HG02840 (cell line): ENCODE data around the gene RSPO4.
"Not testable (repeated sequence)": the region's sequence is repeated elsewhere in the genome, so short reads cannot be mapped to it uniquely, and the experiment has no call there.

Experiments used
- ATAC-seq: cut with Tn5 transposase; IDR thresholded peaks from one replicate; pipeline ENCODE4 v1.9.1; 2021; ENCODE audit warnings: mild to moderate bottlenecking, moderate library complexity, moderate number of reproducible peaks; ENCODE audit not compliant: unreplicated experiment, low FRiP score

Gene RSPO4

DNA sequence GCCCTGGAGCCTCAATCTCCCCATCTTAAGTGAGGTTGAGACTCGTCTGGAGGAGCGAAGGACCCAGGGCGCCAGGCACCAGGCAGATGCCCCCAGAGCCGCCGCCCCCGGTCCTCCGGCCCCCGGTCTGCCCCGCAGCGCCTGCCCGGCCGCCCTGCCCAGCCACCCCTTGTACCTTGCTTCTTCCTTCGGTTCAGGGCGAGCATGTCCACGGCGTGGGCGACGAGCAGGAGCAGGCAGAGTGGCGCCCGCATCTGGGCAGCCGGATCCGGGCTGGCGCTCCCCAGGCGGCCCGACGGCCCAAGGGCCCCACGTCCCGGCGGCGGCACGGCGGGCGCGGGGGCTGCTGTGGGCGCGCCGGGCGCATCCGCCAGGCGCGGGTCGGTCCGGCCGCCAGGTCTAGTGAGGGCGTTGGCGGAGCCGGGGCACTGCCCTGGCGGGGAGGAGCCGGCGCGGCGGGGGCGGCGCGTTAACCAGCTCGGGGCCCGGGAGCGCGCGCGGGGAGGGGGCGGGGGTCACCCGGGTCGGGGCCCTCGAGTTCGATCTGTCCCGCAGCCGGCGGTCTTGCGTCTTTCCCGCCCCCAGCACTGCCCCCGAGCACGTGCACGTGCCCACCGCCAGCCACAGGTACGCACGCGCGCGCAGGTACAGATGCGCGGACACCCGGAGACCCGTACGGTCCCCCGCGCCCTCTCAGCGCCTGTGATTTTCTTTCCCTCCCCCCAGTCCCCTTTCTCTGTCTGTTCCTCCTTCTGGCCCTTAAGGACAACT, at the start of gene RSPO4:
Gene RSPO4 (minus strand): TSS at position 401 of the 771 bp plus-strand sequence. CDS start 147 bp downstream, at position 254.
- ATAC-seq = no peak

DNA sequence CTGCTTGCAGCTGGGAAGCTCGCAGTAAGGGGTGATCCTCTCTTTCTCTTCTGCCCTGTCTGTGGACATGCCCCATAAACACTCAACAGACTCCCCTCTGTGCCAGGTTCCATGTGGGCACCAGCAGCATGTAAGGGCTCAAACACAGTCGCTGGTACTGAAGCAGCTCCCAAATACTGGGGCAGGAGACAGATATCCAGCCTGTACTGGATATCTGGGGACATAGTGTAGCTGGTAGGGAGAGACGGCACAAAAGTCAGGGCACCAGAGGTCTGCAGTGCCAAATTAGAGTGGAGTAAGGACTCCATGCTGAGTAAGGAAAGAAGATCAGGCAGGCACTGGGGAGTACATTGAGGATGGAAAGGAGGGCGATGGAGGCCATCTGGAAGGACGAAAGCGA, 48.3 kb upstream of the RSPO4 start:
- no peak for ATAC-seq

DNA sequence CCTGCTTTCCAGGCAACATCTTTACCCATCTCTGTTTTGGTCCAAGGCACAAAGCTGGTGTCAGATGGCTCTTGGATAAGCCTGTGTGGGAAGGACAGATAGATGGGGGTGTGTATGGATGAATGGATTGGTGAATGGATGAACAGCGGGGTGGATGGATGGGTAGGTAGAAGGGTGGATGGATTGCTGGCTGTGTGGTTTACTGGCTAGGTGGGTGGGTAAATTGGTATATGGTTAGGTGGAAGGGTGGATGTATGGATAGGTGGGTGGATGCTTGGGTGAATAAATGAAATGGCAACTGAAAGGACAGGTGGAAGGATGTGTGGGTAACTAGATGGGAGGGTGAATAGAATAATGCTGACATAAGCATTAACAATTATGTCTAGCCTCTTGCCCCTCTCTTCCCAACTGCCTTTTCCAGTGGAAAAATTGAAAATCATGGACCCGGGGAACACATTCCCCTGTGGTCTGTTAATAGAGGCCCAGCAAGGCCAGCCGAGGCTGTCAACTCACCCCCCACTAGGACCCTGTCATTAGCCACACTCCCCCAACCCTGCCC, 43.8 kb upstream of the RSPO4 start:
- no peak for ATAC-seq

DNA sequence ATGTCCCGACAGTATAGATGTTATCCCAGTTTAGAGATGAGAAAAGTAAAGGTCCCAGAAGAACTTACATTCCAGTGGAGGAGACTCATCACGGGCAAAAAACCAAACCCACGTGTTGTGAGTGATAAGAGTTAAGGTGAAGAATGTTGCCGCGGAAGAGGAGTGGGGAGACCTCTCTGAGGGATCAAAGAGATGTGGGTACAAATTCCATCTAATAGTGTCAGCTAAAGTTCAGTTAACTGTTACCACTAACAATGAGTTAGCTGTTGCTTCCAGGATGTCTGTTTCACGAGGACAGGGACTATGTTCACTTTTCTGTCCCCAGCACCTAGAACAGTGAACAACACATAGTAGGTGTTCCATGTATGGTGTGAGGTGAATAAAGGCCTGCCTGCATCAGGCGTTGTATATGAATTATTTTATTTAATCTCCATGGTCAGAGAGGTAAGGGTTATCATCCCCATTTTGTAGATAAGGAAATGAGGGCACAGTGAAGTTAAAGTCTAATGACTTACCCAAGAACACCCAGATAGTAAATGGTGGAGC, 39.8 kb upstream of the RSPO4 start:
- ATAC-seq = no peak

DNA sequence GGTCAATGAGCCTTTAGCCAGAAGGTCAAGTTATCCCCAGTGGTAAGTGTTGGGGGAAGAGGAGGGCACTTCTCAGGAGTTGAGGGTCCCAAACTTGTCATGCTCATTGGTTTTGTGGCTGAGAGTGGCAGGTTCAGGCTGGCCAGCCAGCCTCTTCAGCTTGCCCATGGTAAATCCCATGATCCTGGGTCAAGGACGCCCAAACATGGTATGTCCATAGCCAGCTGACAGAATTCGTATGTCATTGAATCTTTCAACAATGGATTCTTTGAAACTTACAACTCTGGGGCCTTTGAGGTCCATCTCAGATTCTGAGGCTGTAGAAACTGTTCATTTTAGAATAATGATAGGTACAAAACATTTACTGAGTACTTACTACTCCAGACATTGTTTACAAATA, 36.1 kb upstream of the RSPO4 start:
- ATAC-seq = no peak

DNA sequence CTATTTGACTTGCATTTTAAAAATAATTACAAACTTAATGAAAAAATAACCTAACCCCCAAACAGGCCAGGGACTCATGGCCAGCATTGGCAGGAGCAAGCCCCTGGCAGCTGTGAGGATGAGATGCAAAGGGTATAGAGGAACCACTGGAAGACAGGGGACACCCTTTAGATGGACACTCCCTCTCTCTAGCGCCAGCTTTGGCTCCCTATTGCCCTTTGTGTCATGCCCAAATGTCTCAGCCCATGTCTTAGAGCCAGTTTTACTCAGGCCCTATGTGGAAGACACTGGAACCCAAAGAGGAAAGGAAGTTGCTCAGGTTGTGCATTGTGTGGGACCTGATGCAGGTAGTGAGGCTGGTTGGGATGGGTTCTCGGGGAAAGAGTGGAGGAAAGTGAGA, 34.9 kb upstream of the RSPO4 start:
- no peak for ATAC-seq

DNA sequence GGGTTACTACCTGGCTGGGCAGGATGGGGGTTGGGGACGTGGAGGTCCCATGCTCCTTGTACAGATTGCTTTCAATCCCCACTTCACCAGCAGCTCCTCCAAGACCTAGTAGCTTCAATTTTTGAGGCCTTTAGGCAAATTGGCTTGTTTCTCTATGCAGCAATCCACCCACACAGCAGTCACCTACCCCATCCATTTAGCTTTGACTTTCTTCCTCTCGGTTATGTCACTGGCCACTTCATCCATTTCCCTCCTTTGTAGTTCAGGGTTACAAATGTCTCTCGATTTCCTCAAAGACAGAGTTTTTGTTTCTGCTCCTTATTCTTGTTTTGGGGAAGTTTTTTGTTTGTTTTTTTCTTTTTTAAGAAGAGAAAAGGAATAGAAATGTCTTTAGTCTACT, 33.4 kb upstream of the RSPO4 start:
- no peak for ATAC-seq

DNA sequence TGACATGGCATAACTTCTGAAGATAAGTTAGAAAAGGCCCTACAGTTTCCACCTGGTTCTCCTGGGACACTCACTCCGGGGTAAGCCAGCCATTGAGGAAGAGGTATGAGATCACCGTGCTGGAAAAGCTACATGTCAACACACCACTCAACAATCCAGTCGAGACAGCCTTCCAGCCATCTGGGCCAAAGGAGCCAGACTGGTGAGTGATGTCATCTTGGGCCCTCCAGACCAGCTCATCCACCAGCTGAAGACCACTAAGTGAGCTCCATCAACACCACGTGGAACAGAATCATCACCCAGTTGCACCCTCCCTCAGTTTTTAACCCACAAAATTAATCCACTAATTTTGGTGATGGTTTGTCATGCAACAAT, 32.3 kb upstream of the RSPO4 start:
- ATAC-seq = no peak

DNA sequence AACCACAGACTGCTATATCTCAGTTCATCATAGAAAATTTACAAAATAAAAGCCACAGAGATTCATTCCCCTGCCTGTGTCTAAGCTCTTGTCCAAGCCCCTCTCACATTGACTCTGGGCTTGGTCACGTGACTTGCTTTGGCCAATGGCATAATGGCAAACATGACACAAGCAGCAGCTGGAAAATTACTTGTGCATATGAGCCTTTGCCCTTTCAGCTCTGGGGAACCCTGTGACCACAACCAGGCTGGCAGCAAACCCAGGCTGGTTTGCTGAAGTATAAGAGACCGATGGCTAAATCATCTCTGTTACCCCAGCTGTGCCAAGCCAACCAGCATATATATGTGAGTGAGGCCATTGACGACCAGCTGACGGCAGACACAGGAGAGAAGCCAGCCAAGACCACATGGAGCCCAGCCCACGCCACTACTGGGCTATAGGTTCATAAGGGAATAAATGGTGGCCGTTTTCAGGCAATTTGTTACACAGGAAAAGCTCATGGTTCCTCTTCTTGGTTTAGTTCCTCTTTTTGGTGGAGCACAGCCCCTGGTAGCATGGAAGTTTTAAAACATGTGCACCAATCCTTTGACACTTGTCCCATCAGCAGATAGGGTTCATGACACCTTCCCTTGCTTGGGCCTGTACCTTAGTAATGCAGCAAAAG, 31.8 kb upstream of the RSPO4 start:
- ATAC-seq = no peak

DNA sequence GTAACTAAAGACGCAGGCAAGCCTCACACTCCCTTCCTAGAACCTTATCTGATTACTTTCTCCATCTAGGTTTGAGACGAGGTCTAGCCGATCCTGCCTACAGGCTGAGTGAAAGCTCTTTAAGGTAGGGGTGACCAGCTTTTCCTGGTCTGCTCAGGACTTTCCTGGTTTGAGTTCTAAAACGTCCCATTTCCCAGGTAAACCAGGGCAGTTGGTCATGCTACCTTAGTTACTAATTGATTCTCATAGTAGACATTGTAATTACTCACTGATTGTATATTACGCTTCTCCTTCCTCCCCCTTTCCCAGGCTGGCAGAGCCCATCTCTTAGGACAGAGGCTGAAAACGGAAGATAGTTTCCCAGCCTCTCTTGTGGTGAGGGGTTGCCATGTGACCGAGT, 27.9 kb upstream of the RSPO4 start:
- ATAC-seq = no peak

DNA sequence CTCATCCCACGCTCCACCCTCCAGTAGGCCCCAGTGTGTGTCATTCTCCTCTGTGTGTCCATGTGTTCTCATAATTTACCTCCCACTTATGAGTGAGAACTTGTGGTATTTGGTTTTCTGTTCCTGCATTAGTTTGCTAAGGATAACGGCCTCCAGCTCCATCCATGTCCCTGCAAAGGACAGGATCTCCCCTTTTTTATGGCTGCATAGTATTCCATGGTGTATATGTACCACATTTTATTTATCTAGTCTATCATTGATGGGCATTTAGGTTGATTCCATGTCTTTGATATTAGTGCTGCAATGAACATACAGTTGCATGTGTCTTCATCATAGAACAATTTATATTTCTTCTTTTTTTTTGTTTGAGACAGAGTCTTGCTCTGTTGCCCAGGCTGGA, 24.1 kb upstream of the RSPO4 start:
- ATAC-seq = not testable (repeated sequence)

DNA sequence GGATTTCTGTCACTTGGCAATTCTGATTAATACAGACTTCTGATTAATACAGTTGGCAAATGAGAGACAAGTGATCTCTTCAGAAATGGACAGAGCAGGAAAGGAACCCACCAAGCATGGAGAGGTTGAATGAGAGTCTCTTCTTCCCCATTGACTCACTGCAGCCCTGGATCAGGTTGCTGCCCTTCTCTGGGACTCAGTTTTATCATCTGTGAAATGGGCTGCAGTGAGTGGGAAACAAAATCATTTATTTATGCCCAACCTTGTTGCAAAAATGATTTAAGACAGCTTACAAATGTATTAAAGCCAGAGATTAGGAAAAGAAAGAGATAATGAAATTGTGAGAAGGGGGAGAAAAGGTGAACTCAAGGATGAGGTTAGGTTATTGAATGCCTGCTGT, 20.8 kb upstream of the RSPO4 start:
- no peak for ATAC-seq

DNA sequence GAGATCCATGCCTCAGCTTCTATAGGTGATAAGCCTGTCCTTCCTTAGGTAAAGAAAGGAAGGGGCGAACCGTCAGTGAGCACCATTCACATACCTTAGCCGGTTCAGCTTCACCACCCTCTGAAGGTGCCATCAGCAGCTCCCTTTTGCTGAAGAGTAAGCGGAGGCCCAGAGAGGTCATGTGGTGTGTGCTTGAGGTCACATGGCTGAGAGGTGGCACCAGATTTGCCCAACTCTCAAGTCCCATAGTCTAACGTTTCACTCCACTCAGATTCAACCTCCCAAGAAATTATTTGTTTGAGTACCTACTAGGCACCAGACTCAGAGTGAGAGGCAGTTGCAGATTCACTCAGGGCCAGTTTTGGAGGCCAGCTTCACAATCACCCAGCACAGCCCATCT, 18.5 kb upstream of the RSPO4 start:
- no peak for ATAC-seq

DNA sequence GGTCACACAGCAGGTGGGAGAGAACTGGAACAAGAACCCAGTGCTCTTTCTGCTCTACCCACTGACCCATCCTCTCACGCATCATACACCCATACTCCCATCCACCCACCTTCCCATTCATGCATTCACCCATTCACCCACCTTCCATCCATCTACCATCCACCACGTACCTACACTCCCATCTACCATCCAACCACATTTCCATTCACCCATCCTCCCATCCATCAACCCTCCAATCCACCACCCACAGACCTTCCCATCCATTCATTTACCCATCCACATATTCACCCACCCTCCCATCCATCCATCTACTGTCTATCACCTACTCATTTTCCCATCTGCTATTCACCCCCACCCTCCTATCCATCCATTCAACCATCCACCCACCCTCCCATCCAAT, 17.2 kb upstream of the RSPO4 start:
- ATAC-seq = no peak

DNA sequence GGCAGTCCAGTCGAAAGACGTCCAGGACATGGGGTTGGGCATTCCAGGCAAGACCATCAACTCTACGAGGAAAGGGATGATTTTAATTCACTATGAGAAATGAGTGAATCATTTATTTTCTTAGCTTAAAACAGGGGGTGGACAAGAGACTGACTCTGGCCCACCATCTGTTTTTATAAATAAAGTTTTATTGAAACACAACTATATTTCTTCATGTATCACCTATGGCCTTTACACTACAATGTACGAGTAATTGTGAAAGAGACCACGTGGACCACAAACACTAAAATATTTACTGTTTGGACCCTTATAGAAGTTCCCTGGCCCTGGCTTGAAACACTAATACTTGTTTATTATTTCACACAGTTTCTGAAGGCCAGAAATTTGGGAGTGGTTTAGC, 15.6 kb upstream of the RSPO4 start:
- no peak for ATAC-seq

DNA sequence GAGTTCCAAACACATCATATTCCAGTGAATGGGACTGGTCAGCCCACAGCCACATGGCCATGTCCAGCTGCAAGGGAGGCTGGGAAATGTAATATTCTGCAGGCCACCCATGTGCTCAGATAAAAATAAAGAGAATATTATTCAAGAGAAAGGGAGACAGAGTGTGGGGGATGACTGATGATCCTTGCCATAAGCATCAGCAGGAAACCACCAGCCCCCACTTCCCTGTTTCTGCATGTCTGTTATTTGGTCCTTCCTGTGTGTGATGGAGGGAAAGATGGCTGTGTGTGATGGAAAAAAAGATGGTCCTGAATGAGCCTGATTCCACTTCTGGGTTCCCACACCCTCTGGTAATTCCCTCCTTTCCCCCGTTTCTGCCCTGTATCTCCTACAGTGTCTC, 13.1 kb upstream of the RSPO4 start:
- ATAC-seq = no peak

DNA sequence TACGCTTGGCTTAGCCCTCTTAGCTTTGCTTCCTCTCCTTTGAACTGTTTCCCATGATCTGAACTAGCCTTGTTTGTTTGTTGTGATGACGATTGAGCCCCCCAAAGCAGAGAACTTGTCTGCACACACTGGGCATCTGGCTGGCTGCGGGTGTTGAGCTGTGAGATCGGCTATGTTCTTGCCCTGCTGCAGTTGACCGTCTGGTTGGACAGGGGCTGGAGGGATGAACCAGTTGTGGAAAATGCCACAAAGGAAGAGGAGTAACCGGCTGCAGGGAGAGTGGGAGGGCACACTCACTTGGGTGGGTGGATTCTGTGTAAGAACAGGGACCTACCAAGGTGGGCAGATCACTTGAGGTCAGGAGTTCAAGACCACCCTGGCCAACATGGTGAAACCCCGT, 12.4 kb upstream of the RSPO4 start:
- no peak for ATAC-seq

DNA sequence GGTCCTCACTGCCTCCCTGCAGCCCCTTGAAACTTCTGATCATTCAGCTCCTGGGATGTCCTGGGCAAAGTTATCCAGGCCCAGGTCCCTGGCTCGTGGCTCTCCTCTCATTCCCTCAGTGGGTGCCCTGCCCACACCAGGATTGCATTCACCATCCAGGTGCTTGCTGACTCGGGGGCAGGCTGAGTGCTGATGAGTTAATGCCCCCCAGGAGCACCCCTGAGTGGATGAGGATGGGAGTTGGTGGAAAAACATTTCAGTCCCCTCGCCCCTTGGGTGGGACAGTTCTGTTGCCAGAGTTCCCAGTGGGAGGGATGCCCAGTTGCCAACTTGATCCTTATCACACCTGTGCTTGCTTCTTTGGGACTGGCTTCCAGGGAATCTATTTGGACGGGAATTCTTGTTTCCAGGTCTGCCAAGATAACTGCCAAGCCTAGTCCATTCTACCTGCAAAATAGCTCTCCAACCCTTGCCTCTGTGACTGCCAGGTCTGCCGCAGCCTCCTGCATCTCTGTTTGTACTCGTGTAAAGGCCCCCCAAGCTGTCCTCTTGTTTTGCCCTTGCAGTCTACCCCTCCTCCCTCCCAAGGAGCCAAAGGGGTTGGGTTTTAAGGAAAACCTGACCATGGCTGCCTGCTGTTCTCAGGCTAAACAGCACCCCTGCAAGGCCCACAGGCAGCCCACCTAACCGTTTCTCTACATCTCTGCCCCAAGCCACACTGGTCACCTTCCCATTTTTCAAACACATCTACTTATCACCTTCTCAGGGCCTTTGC, 11.6 kb upstream of the RSPO4 start:
- no peak for ATAC-seq

DNA sequence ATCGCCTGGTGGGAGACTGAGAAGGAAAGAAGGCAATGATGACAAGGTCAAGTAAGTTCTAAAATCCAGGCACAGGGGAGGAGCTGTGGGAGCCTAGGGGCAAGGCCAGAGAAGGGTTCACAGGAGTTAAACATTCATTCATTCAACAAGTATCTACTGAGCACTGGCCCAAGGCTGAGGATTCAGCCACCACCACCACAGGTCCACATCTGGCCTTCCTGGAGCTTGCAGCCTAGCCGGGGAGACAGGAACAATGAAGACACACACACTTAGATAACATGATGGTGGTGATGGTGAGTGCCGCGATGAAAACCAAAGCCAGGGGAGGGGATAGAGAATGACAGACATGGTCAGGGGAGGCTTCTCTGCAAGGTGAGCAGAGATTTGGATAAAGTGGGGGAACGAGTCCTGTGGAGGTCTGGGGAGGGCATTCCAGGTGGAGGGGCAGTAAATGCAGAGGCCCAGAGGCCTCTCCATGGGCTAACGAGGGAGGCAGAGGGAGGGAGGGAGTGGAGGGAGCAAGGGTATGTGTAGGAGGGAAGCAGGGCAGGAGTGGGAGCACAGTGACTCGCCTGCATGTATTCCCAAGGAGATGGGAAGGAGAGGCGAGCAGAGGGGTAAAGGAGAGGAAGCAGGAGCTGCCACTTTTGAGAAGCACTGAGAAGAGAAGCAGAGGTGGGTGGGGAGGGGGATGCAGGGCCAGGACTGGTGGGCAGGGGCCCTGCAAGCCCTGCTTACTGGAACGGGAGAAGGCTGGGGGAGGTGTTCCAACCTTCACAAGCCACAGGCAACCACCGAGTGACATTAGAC, 10.5 kb upstream of the RSPO4 start:
- ATAC-seq = no peak

DNA sequence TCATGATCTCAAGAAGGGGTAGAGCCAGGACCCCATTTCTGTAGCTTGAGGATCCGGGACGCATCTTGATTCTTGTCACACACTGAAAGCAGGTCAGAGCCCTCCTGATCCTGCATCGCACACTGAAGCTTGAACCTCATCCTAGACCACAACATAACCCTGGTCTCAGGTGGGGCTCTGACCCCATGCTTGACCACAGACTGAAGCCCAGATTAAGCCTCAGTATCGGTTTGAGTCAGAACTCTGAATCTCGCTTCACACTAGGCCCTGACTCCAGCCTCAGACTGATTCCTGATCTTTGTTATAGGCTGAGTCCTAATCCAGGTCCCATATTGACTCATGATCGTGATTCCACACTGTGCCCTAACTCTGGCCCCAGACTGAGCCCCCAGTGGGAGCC, 8.5 kb upstream of the RSPO4 start:
- ATAC-seq = no peak
